HG02678 (cell line): ENCODE data around the gene TSPAN4.

Experiments used
- ATAC-seq: cut with Tn5 transposase; IDR thresholded peaks from one replicate; pipeline ENCODE4 v1.9.1; 2021; ENCODE audit warnings: mild to moderate bottlenecking, moderate library complexity; ENCODE audit not compliant: unreplicated experiment

Gene TSPAN4

GRCh38 chr11:863023-863909 is 20.6 kb downstream of the TSPAN4 start:
- no peak for ATAC-seq

- no peak for ATAC-seq
Observed at GRCh38 chr11:863910-864827, 21.5 kb downstream of the TSPAN4 start.

DNA sequence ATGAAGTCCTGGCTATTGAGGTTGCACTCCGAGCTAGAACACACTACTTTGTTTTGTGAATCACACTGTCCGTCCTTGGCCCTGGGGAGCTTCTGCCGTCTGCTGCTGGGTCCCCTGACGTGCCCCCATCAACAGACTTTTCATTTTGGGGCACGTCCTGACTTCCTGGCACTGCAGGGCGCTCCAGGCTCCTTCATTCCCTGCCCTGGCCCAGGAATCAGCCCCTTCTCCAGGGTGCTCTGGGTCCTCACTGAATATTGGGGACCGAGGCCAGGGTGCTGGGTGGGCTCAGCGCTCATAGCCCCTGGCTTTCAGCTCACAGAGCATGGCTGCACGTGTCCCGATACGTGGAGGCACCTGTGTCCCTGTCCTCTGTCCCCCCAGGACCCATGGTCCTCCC is 22.2 kb downstream of the TSPAN4 start:
- no peak for ATAC-seq

GRCh38 chr11:865462-866430 is 23.1 kb downstream of the TSPAN4 start:
- ATAC-seq: no peak

DNA sequence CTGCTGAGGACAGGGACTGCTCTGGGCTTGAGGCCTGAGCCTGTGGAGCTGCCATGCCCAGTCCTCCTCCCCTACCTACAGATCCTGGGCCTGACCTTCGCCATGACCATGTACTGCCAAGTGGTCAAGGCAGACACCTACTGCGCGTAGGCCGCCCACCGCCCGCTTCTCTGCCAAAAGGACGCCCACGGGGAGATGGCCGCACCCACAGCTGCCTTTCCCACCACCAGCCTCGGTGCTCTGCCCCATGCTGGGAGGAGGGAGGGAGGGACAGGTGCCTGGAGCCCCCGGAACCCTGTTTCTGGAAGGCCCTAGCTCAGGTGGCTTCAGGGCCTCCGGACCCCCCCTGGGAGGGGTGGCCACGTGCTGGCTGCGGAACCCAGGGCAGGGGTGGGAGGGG is 23.8 kb downstream of the TSPAN4 start:
- ATAC-seq: no peak

DNA sequence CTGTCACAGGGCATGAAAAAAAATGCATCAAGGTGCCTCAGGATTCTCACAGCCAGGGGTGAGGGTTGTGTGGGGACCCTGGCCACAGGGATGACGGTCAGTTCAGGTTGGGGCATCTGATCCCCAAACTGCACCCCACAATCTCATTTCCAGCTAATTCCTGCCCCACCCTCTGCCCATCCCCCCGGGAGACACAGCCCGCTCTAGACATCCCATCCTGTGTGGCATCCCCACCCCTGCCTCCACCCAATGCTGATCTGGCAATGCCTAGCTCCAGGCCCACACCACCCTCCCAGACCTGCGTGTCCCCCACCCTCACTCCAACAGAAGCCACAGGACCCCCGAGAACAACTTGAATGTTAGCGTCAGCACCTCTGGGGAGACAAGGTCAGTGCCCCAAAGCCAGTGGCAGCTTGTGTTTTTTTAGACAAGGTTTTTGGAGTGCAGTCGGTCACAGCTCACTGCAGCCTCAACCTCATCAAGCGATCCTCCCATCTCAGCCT is 25.3 kb downstream of the TSPAN4 start:
- no peak for ATAC-seq

DNA sequence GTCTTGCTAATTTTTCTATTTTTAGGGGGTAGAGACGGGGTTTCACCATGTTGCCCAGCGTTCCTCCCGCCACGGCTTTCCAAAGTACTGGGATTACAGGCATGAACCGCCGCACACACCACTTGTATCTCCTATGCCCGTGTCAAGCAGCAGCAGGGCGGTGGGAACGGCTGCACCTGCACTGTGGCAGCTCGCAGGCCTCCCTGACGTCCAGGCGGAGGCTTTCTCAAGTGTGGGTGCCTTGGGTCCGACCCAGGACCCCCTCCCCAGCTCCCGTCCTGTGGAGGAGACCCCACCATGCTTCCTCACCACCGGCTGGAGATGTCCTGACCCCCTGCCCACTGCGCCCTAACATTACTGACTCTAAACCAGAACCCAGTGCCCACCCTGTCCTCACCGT is 25.7 kb downstream of the TSPAN4 start:
- ATAC-seq: no peak

DNA sequence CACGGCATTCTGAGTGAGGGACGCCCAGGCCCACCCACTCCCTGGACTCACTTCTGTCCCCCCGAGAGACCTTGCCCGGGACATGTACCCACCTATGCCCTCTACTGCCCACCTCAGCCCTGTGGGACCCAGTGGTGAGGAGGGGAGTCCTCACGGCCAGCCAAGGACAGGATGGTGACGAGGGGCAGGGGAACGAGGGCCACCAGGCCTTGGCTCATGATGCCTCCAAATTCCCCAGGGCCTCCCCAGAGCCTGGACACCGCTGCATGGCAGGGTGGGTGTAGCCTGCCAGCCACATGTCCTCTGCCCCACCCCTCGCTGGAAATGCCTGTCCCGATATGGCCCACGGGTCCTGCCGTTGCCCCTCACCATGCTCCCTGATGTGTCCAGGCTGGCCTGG is 26.1 kb downstream of the TSPAN4 start:
- ATAC-seq: no peak

DNA sequence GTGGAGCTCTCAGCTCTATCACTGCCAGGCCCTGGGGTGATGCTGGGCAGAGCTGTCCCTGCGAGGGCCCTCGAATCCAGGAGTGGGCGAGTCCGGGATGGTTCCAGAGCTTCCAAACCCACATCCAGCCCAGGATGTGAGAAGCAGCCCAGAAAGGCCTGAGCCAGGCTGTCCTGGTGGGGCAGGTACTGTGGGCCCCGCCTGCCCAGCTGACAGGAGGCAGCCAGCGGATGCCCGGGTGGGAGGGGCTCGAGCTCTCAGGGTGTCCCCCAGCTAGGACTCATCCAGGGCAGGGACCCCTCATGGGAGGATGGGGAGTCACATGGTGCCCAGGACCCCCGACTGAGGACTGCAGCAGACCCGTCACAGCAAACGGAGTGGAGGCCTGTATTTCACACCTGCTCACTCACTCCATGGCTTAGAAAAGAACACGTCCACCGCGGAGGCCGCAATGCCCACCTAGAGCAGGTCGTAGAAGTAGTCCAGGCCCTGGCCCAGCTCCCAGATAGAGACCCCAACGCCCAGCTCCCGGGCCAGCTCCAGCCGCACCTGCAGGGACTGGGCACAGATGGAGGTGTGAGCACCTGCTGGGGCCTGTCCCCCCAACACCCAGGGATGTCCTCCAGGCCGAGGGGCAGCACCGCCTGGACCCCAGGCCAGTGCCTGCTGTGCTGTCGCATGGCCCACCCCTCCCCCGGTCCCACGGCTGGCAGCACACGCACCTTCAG is 26.9 kb downstream of the TSPAN4 start:
- ATAC-seq: no peak

DNA sequence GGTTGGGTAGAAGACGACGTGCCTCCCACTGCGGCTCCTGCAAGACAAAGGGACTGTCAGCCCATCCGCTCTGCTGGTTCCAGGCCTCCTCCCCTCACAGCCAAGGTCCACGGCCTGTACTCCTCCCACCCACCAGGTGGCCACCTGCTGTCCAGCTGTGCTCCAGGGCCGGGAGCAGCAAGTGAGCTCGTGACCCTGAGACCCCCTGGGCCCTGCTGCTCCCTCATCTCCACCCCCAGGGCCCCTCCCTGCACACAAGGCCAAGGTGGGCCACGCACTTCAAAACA is 27.4 kb downstream of the TSPAN4 start:
- ATAC-seq: no peak

GRCh38 chr11:870418-870817 is 27.8 kb downstream of the TSPAN4 start:
- no peak for ATAC-seq

- no peak for ATAC-seq
Observed at GRCh38 chr11:871472-871871, 28.8 kb downstream of the TSPAN4 start.

GRCh38 chr11:872799-873198 is 30.1 kb downstream of the TSPAN4 start:
- no peak for ATAC-seq

GRCh38 chr11:873706-874105 is 31.1 kb downstream of the TSPAN4 start:
- ATAC-seq: no peak

DNA sequence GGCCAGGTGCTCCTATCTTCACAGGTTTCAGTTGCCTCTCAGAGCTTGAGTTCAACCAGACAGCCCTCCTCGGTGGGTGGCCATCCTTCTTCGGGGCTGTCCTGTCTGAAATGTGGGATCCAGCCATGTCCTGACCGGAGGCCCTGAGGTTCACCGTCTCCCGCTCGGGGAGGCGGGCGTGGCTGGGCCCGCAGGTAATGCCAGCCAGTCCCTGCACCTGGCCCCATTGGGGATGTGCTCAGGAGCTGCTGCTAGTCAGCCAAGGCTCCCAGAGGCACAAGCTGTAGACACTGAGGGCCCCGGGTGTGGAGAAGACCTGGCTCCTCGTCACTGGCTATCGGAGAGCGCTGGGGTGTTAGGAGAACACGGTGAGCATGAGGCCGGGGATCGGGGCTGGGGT is 32.6 kb downstream of the TSPAN4 start:
- ATAC-seq: no peak

- no peak for ATAC-seq
Observed at GRCh38 chr11:875769-876301, 33.2 kb downstream of the TSPAN4 start.

GRCh38 chr11:876545-876944 is 33.9 kb downstream of the TSPAN4 start:
- no peak for ATAC-seq

DNA sequence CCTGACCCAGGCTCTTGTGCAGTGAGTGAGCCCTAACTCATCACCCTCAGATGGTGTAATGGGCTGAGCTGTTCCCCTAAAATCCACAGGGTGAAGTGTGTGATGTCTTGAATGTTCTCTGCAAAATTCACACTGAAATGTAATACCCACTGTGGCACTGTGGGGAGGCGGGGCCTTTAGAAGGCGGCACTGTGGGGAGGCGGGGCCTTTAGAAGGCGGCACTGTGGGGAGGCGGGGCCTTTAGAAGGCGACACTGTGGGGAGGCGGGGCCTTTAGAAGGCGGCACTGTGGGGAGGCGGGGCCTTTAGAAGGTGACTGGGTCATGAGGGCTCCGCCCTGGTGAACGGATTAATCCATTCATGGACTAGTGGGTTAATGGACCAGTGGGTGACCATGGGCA is 34.9 kb downstream of the TSPAN4 start:
- no peak for ATAC-seq

- ATAC-seq: no peak
Observed at GRCh38 chr11:880447-880846, 37.8 kb downstream of the TSPAN4 start.

GRCh38 chr11:882596-882995 is 39.9 kb downstream of the TSPAN4 start:
- ATAC-seq: no peak
